GM19397 (cell line): ENCODE results near the gene PAPPA2.

ENCODE experiments used
- ATAC-seq: cut with Tn5 transposase; IDR thresholded peaks from one replicate; pipeline ENCODE4 v1.9.1; 2021; ENCODE audit warnings: mild to moderate bottlenecking, moderate library complexity; ENCODE audit not compliant: unreplicated experiment

The PAPPA2 gene

DNA sequence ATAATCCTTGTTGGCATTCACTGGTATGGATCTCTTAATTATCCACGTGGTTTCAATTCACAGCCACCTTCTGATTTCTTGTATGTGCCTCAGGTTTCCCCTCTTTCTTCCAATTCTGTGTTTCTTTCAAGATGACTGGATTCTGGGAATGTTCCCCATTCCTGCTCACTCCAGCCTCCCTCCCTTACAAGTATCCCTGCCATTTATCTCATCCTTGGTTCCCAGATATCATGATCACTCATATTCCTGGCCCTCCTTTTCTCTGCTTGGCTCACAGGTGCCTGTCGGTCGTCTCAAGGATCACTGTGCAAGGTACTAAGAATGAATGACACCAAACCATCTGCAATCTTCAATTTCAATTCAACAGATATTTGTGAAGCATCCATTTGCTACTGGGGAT lies 422.4 kb downstream of the PAPPA2 start:
- no peak for ATAC-seq

DNA sequence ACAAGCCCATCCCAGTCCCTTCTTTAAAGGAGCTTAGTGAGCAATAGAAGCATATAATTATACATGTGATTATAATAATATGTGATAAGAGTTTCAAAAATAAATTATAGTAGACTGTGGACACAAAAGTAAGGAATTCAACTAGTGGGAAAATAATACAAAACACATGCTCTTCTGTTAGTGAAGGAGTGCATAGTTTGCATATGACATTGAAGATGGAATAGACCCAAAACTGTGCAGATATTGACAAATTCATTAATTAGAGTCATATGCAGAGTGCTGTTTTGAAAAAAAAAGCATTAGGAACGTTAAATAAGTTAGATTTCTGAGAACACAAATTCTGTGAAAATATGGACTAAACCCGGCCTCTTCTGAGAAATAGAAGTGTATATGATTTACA lies 422.8 kb downstream of the PAPPA2 start:
- no peak for ATAC-seq

DNA sequence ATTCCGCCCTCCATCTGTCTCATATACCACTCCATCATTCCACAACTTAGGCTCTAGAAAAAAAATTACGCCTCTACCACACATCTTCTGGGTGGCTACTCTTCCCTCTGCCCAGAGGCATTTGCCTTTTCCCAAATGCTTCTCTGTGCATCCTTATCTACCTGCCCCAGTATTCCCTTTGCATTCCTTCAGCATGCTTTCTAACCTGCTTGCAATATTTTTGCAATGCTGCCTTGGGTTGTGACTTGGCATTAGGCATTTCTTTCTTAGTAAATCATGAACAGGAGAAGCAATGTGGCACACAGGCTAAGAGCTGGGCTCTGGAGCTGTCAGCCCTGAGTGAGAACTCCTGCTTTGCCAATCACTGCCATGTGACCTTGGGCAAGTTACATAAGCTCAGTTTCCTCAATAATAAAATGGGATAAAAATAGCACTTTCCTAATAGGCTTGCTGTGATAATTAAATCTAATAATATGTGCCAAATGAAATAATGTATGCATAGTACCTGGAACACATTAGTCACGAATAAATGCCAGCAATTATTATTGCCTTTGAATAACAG lies 425.6 kb downstream of the PAPPA2 start:
- ATAC-seq, result no peak

DNA sequence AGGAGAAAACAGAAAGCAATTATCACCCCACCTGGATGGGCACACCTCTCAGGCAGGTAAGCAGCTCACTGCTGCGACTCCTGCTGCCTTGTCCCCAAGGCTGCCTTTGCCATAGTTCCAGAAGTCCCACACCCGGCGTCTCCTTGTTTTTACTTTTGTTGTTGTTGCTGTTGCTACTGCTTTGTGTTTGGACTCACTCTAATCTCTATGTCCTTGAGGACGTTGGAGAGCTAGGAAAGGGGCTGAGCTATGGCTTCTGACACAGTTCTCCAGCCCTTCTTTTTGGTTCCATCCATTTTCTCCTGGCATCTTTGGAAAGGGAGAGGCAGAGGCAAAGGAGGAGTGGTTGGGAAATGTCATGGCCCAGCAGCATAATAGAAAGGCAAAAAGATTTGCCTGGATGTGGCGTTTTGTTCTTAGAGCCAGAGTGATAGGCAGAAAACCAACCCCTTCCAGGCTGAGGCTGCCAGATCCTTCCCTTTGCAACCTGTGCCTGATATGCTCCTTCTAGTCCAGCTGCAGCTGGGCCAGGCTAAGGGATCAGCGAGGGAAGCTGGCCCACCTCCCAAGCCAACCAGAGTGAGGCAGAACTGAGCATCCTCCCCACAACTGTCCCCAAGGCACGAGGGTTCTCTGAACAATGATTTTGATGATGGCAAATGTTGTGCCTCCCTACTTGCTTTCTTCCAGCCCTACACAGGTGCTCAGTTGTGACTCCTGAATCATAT lies 430.8 kb downstream of the PAPPA2 start:
- ATAC-seq, result no peak

GRCh38 chr1:176894450-176894849 lies 431.5 kb downstream of the PAPPA2 start:
- no peak for ATAC-seq
